HG02852 (cell line): Measurements from ENCODE around the gene GP5.

ENCODE experiments used
- ATAC-seq: cut with Tn5 transposase; IDR thresholded peaks from one replicate; pipeline ENCODE4 v1.9.1; 2021; ENCODE audit warnings: mild to moderate bottlenecking, moderate library complexity; ENCODE audit not compliant: unreplicated experiment

The GP5 gene

DNA sequence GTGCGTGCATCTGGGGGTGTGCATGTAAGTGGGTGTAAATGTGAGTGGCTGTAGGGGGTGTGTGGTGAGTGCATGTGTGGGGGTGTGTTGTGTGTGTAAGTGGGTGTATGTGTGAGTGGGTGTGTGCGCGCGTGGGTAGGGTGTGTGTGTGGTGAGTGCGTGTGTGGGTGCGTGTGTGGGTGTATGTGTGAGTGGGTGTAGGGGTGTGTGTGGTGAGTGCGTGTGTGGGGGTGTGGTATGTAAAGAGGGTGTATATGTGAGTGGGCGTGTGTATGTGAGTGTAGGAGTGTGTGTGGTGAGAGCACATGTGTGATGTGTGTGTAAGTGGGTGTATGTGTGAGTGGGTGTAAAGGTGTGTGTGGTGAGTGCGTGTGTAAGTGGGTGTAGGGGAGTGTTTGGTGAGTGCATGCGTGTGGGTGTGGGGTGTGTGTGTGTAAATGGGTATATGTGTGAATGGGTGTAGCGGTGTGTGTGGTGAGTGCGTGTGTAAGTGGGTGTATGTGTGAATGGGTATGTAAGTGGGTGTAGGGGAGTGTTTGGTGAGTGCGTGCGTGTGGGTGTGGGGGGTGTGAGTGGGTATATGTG, 47.0 kb downstream of the GP5 start:
- ATAC-seq, result no peak

DNA sequence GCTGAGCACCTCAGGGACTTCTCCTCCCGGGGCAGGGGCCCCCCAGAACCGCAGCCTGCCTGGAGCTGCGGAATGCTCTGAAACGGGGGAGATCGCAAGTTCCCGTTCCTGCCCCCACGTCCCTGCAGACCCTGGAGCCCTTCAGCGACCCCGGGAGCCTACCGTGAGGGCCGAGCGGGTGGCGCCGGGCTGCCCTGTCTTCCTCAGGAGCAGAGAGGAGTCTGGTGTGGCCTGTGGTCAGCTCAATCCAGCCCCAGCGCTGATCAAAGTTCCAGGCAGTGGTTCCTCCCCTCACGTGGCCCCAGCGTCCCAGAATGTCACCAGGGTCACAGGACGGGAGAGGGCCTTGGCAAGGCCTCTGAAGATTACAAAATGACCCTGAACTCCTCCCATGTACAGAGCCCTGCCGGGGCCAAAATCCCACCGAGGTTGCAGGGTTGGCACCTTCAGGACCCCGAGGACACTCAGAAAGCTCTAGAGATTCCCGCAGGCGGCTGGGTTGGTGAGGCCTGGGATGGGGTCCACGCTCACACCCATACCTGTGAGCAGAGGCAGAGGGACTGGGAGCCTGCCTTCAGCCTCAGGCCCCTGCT, 47.9 kb downstream of the GP5 start, which contains the start of gene CPN2:
TSS of gene CPN2 (minus strand) at position 249 of the 593 bp plus-strand sequence. CDS start 8,626 bp downstream, outside the sequence.
- ATAC-seq, result no peak

DNA sequence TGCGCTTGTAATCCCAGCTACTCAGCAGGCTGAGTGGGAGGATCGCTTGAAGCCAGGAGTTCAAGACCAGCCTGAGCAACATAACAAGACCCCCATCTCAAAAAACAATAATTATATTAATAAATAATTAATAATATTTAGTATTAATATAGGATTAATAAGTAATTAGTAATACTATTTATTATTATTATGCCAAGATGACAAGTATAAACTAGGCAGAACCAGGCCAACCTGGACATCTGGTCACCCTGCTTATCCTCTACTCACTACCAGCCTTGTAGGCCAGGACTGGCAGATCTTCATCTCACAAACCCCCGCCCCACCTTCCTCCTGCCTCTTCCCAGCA, 48.4 kb downstream of the GP5 start:
- no peak for ATAC-seq

DNA sequence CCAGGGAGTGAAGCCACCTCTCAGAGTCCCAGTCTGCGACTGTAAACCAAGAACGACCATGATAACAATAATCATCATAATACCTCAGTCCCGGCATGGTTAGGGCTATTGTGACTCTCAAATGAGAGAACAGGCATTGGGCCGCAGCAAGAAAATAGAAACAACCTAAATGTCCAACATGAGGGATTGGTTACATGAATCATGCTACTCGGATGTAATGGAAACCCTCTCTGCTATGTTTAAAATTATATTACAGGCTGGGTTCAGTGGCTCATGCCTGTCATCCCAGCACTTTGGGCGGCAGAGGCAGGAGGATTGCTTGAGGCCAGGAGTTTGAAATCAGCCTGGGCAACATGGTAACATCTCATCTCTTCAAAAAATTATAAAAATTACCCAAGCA, 50.7 kb downstream of the GP5 start:
- ATAC-seq, result no peak

DNA sequence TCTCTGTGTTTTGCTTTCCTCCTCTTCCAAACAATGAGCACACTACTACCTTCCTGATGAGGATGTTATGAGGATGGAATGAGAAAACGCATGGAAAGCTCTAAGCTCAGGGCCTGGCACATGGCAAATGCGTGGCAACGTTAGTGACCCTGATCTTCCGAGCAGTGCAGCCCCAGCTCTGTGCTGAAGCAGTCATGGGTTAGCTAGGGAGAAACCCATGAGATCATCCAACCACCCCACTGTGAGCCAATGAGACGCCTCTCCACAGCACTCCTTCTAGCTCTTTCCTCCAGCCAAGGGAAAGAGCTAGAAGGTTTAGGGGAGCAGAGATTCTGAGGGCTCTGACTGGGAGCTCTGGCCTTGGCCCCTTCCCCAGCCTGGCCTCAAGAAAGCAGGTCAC, 52.4 kb downstream of the GP5 start:
- ATAC-seq, result no peak

DNA sequence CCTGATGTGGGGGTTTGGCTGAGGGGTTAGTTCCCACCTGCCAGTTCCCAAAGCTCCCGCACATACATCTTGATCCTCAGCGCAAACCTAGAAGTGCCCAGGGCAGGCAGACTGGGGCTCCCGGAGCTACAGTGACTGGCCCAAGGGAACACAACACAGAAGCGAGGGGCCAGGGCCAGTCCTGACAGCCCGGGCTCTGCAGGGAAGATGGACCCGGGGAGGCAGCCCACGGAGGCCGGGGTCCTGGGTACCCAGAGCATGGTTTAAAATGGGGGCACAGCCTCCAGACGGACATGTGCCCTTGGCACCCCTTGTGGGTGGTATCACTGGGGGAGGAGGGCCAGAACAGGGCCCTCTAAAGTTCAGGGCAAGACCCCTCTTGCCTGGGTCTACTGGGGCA, 53.0 kb downstream of the GP5 start:
- no peak for ATAC-seq
